Measurements from ENCODE around the gene ZNF579.

Gene ZNF579

DNA sequence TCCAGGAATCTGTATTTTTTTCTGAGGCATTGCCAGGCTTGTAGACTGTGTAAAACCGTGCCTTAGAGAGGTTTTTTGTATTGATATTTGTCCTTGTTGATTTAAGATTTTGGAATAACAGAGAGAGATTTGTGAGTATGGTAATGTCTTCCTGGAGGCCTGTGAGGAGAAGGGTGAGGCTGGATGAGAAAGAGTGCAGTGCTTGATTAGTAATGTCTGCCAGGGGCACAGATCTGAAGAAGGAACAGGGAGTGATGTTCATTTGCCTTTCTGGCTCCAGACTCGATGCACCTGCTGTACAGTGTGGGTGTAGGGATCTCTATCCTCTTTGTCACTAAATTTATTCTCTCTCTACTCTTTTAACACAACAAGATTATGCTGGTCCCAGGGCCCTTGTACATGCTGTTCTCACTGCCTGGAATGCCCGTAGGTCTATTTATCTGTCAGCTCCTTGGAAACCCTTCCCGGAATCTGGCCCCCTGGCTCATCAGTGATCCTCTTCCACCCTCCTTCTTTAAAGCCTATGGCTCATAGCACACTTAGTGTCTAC is 14.4 kb upstream of the ZNF579 start:
- Histone ChIP-seq H3K9me3 (ENCODE audit: control insufficient read depth in 1 of 2, low read length in 2 of 2) (no peaks in the 10 kb centered on the region), H3K27ac (ENCODE audit: low read depth, low read length) (no peak overlapping the region), H3K27me3 (ENCODE audit: control insufficient read depth in 1 of 2, insufficient read depth in 2 of 2, low read length in 2 of 2) (no peaks in the 10 kb centered on the region), H3K4me3 (ENCODE audit: low read depth in 1 of 2, low read length in 2 of 2) (no peak overlapping the region), H3K4me1 (ENCODE audit: control insufficient read depth in 1 of 2, insufficient read depth in 2 of 2, low read length in 2 of 2) (no peaks in the 10 kb centered on the region), H3K36me3 (ENCODE audit: control insufficient read depth in 1 of 2, insufficient read depth in 2 of 2, low read length in 2 of 2) (peaks cover 20 to 27% of the 10 kb centered on the region in 2 donors), H3K9ac (ENCODE audit: low read depth in 1 of 2, low read length in 2 of 2) (no peak overlapping the region)

DNA sequence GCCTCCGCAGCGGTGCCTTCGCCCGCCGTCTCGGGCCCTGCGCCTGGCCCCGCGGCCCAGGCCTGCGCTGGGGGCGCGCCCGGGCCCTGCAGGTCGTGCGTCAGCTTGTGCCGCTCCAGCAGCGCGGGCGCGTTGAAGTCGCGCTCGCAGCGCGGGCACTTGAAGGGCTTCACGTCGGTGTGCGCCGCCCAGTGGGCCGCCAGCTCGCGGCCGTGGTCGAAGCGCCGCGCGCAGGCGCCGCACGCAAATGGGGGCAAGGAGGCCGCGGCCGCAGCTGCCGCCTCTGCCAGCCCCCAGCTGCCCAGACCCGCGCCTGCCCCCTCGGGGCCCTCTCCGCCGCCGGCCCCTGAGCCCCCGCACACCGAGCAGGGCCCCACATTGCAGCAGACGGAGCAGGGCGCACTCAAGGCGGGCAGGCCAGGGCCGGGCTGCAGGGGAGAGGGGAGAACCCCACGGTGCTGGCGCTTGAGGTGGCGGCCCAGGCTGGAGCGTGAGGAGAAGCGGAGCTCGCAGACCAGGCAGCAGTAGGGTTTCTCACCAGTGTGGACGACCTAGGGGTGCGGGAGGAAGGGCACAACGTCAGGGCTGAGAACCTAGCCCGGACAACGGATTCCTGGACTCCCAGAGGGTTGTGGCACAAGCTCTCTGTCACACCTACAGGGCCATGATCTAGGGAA is 12.6 kb upstream of the ZNF579 start:
- Histone ChIP-seq H3K36me3 (ENCODE audit: control insufficient read depth in 1 of 2, insufficient read depth in 2 of 2, low read length in 2 of 2) (peaks cover 20 to 27% of the 10 kb centered on the region in 2 donors), H3K9ac (ENCODE audit: low read depth in 1 of 2, low read length in 2 of 2) (no peak overlapping the region), H3K27me3 (ENCODE audit: control insufficient read depth in 1 of 2, insufficient read depth in 2 of 2, low read length in 2 of 2) (no peaks in the 10 kb centered on the region), H3K27ac (ENCODE audit: low read depth, low read length) (no peak overlapping the region), H3K9me3 (ENCODE audit: control insufficient read depth in 1 of 2, low read length in 2 of 2) (no peaks in the 10 kb centered on the region), H3K4me1 (ENCODE audit: control insufficient read depth in 1 of 2, insufficient read depth in 2 of 2, low read length in 2 of 2) (no peaks in the 10 kb centered on the region), H3K4me3 (ENCODE audit: low read depth in 1 of 2, low read length in 2 of 2) (no peak overlapping the region)

DNA sequence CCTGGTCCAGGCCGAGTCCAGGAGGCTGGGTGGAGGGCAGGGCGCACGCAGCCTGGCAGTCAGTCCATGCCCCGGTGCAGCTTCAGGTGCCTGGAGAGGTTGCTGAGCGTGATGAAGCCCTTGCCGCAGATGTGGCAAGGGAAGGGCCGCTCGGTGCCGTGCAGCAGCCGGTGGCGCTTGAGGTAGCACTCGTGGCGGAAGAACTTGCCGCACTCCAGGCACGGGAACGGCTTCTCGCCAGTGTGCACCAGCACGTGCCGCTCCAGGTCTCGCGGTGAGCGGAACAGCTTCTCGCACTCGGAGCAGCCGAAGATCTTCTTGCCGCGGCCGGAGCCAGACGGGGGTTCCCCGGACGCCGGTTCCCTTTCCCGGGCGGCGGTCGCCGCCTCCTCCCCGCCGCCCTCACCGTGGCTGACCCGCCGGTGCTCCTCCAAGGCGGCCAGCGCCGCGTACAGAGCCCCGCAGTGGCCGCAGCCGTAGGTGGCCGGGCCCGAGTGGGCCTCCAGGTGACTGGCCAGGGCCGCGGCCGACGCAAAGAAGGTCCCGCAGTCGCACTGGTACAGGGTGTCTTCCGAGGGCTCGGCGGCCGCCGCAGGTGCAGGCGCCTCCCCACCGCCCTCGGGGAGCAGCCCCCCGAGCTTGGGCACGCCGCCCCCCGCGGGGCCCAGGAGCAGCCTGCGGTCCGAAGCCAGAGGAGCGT is 11.9 kb upstream of the ZNF579 start:
- Histone ChIP-seq H3K4me1 (ENCODE audit: control insufficient read depth in 1 of 2, insufficient read depth in 2 of 2, low read length in 2 of 2) (no peaks in the 10 kb centered on the region), H3K36me3 (ENCODE audit: control insufficient read depth in 1 of 2, insufficient read depth in 2 of 2, low read length in 2 of 2) (peaks cover 20 to 27% of the 10 kb centered on the region in 2 donors), H3K9me3 (ENCODE audit: control insufficient read depth in 1 of 2, low read length in 2 of 2) (no peaks in the 10 kb centered on the region)

GRCh38 chr19:55591555-55591954 is 10.9 kb upstream of the ZNF579 start:
- no peaks in the 10 kb centered on the region for H3K9me3 ChIP-seq (ENCODE audit: control insufficient read depth in 1 of 2, low read length in 2 of 2)
- H3K4me1 ChIP-seq (ENCODE audit: control insufficient read depth in 1 of 2, insufficient read depth in 2 of 2, low read length in 2 of 2), result peaks cover 0 to 7% of the 10 kb centered on the region in 2 donors
- H3K4me3 ChIP-seq (ENCODE audit: low read depth in 1 of 2, low read length in 2 of 2), result no peak overlapping the region
- H3K9ac ChIP-seq (ENCODE audit: low read depth in 1 of 2, low read length in 2 of 2), result no peak overlapping the region
- H3K27me3 ChIP-seq (ENCODE audit: control insufficient read depth in 1 of 2, insufficient read depth in 2 of 2, low read length in 2 of 2), result no peaks in the 10 kb centered on the region
- H3K27ac ChIP-seq (ENCODE audit: low read depth, low read length), result no peak overlapping the region
- H3K36me3 ChIP-seq (ENCODE audit: control insufficient read depth in 1 of 2, insufficient read depth in 2 of 2, low read length in 2 of 2), result peaks cover 20 to 21% of the 10 kb centered on the region in 2 donors

More for the DNA sequence above, 11.9 kb upstream of the ZNF579 start:
- Histone ChIP-seq H3K27me3 (ENCODE audit: control insufficient read depth in 1 of 2, insufficient read depth in 2 of 2, low read length in 2 of 2) (no peaks in the 10 kb centered on the region), H3K27ac (ENCODE audit: low read depth, low read length) (no peak overlapping the region), H3K4me3 (ENCODE audit: low read depth in 1 of 2, low read length in 2 of 2) (no peak overlapping the region), H3K9ac (ENCODE audit: low read depth in 1 of 2, low read length in 2 of 2) (no peak overlapping the region)

DNA sequence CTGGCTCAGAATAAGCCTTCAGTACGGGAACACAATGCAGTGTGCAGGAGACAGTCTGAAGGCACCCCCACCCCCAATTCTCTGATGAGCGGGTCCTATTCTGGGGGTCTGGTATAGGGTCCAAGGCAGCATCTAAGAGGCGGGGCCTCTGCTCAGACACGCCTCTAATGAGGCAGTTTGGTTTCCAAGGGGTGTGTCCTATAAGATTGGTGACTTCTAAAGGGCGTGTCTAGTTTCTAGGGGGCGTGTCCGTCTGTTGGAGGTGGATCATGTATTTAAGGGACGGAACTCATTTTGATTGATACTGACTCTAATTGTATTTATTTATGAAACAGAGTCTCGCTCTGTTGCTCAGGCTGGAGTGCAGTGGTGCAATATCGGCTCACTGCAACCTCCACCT is 10.0 kb upstream of the ZNF579 start:
- no peak overlapping the region for H3K27ac ChIP-seq (ENCODE audit: low read depth, low read length)
- H3K27me3 ChIP-seq (ENCODE audit: control insufficient read depth in 1 of 2, insufficient read depth in 2 of 2, low read length in 2 of 2), result no peaks in the 10 kb centered on the region
- no peak overlapping the region for H3K9ac ChIP-seq (ENCODE audit: low read depth in 1 of 2, low read length in 2 of 2)
- peaks cover 0 to 12% of the 10 kb centered on the region in 2 donors for H3K4me1 ChIP-seq (ENCODE audit: control insufficient read depth in 1 of 2, insufficient read depth in 2 of 2, low read length in 2 of 2)
- H3K4me3 ChIP-seq (ENCODE audit: low read depth in 1 of 2, low read length in 2 of 2), result no peak overlapping the region
- H3K36me3 ChIP-seq (ENCODE audit: control insufficient read depth in 1 of 2, insufficient read depth in 2 of 2, low read length in 2 of 2), result peaks cover 12 to 13% of the 10 kb centered on the region in 2 donors
- H3K9me3 ChIP-seq (ENCODE audit: control insufficient read depth in 1 of 2, low read length in 2 of 2), result no peaks in the 10 kb centered on the region

- Histone ChIP-seq H3K27me3 (ENCODE audit: control insufficient read depth in 1 of 2, insufficient read depth in 2 of 2, low read length in 2 of 2) (no peaks in the 10 kb centered on the region), H3K9ac (ENCODE audit: low read depth in 1 of 2, low read length in 2 of 2) (no peak overlapping the region), H3K9me3 (ENCODE audit: control insufficient read depth in 1 of 2, low read length in 2 of 2) (no peaks in the 10 kb centered on the region), H3K36me3 (ENCODE audit: control insufficient read depth in 1 of 2, insufficient read depth in 2 of 2, low read length in 2 of 2) (peaks cover 8% of the 10 kb centered on the region in 2 donors), H3K4me3 (ENCODE audit: low read depth in 1 of 2, low read length in 2 of 2) (no peak overlapping the region), H3K27ac (ENCODE audit: low read depth, low read length) (no peak overlapping the region), H3K4me1 (ENCODE audit: control insufficient read depth in 1 of 2, insufficient read depth in 2 of 2, low read length in 2 of 2) (peaks cover 0 to 12% of the 10 kb centered on the region in 2 donors)
These were observed 9.5 kb upstream of the ZNF579 start for GRCh38 chr19:55590109-55590508.

DNA sequence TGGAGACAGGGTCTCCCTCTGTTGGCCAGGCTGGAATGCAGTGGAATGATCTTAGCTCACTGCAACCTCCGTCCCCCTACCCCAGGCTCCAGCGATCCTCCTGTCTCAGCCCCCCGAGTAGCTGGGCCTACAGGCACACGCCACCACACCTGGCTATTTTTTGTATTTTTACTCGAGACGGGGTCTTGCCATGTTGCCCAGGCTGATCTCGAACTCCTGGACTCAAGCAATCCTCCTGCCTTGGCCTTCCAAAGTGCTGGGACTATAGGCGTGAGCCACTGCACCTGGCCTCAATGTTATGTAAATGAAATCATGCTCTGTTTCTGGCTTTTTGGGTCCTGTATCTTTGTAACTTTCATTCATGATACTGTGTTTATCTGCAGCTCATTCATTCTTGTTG is 8.1 kb upstream of the ZNF579 start:
- Histone ChIP-seq H3K4me3 (ENCODE audit: low read depth in 1 of 2, low read length in 2 of 2) (no peak overlapping the region), H3K36me3 (ENCODE audit: control insufficient read depth in 1 of 2, insufficient read depth in 2 of 2, low read length in 2 of 2) (peaks cover 2 to 3% of the 10 kb centered on the region in 2 donors), H3K27ac (ENCODE audit: low read depth, low read length) (no peak overlapping the region), H3K27me3 (ENCODE audit: control insufficient read depth in 1 of 2, insufficient read depth in 2 of 2, low read length in 2 of 2) (peaks cover 0 to 4% of the 10 kb centered on the region in 2 donors), H3K4me1 (ENCODE audit: control insufficient read depth in 1 of 2, insufficient read depth in 2 of 2, low read length in 2 of 2) (peaks cover 0 to 12% of the 10 kb centered on the region in 2 donors), H3K9ac (ENCODE audit: low read depth in 1 of 2, low read length in 2 of 2) (no peak overlapping the region), H3K9me3 (ENCODE audit: control insufficient read depth in 1 of 2, low read length in 2 of 2) (no peaks in the 10 kb centered on the region)

DNA sequence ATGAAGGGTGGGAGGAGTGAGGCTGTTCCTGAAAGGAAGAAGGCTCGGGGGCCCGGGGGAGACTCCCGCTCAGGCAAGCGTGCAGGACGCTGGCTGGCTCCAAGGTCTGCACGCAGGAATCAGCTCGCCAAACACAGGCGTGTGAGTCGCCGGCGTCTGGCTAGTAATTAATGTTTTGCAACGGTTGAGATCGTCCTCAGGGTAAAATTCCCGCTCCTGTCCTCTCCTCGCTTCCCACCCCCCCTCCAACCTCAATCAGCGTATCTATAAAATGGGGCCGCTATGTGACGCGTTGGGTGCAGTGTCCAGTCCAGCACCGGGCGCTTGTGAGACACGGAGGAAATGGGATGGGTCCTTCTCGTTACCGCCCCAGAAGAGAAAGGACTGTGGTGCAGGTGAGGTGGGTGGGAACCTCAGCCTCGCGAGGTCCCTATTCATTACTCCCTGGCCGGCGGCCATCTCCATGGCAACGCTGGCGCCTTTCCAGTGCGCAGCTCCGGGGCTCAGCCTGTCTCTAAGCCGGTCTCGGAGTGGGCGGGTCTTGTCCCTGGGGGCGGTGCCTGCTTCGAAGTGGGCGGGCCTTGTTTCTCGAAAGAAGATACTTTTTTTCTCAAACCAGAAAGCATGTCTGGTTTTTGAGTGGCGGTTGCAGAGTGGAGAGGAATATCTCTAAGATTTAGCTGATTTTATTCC is 6.5 kb upstream of the ZNF579 start:
- Histone ChIP-seq H3K4me1 (ENCODE audit: control insufficient read depth in 1 of 2, insufficient read depth in 2 of 2, low read length in 2 of 2) (peaks cover 0 to 12% of the 10 kb centered on the region in 2 donors), H3K27me3 (ENCODE audit: control insufficient read depth in 1 of 2, insufficient read depth in 2 of 2, low read length in 2 of 2) (peaks cover 0 to 4% of the 10 kb centered on the region in 2 donors), H3K9ac (ENCODE audit: low read depth in 1 of 2, low read length in 2 of 2) (peak overlapping the region in 1 of 2 donors; percentile 24), H3K36me3 (ENCODE audit: control insufficient read depth in 1 of 2, insufficient read depth in 2 of 2, low read length in 2 of 2) (peaks cover under 1 to 2% of the 10 kb centered on the region in 2 donors), H3K4me3 (ENCODE audit: low read depth in 1 of 2, low read length in 2 of 2) (peak overlapping the region; percentile 67 to 69), H3K27ac (ENCODE audit: low read depth, low read length) (no peak overlapping the region), H3K9me3 (ENCODE audit: control insufficient read depth in 1 of 2, low read length in 2 of 2) (no peaks in the 10 kb centered on the region)

- H3K4me3 ChIP-seq (ENCODE audit: low read depth in 1 of 2, low read length in 2 of 2), result peak overlapping the region; percentile 41 to 59
- no peaks in the 10 kb centered on the region for H3K9me3 ChIP-seq (ENCODE audit: control insufficient read depth in 1 of 2, low read length in 2 of 2)
- H3K9ac ChIP-seq (ENCODE audit: low read depth in 1 of 2, low read length in 2 of 2), result peak overlapping the region in 1 of 2 donors; percentile 51
- no peak overlapping the region for H3K27ac ChIP-seq (ENCODE audit: low read depth, low read length)
- no peaks in the 10 kb centered on the region for H3K36me3 ChIP-seq (ENCODE audit: control insufficient read depth in 1 of 2, insufficient read depth in 2 of 2, low read length in 2 of 2)
- H3K27me3 ChIP-seq (ENCODE audit: control insufficient read depth in 1 of 2, insufficient read depth in 2 of 2, low read length in 2 of 2), result peaks cover 0 to 4% of the 10 kb centered on the region in 2 donors
- peaks cover 12 to 24% of the 10 kb centered on the region in 2 donors for H3K4me1 ChIP-seq (ENCODE audit: control insufficient read depth in 1 of 2, insufficient read depth in 2 of 2, low read length in 2 of 2)
These were observed 5.2 kb upstream of the ZNF579 start for GRCh38 chr19:55585658-55586339.

All from duodenal mucosa (tissue), 2 donors.